SK-N-SH (cell line): ENCODE measurements around the gene IL12B. TPM values are rescaled to one million over a fixed set of nuclear protein-coding genes. Genes with fewer than 3 reads are reported as not detected.

ENCODE experiments used
- CTCF ChIA-PET: fragments of 300-600, 350-600 bp; formaldehyde crosslinking; extraction: SDS; loops from one replicate; lab custom pipeline; 2021; lab: Yijun Ruan, JAX
- POLR2A ChIA-PET: fragments of 350-600 bp; sonication (Branson Sonifier 250); formaldehyde crosslinking; extraction: SDS; loops from one replicate; lab custom pipeline; 2020; ENCODE audit warnings: antibody characterized with exemption, inconsistent platforms; lab: Yijun Ruan, JAX
- DNase-seq: peaks from one replicate; pipeline ENCODE4 v3.0.0; 2012
- H2AFZ ChIP-seq: fragments of 200-600 bp; sonication (generic); 2 replicates; pipeline ENCODE4 v1.8.1; 2016; ENCODE audit warnings: antibody characterized with exemption, mild to moderate bottlenecking, low read depth
- H3F3A ChIP-seq: fragments of 200-600 bp; sonication (generic); replicated peaks from 2 replicates; pipeline ENCODE3; 2016; ENCODE audit warnings: antibody characterized with exemption, mild to moderate bottlenecking; ENCODE audit not compliant: insufficient read depth
- H3K27ac ChIP-seq, 2 experiments: fragments of 200-500 bp in 1 of 2; fragments of 200-600 bp in 1 of 2; sonication (Bioruptor generic) in 1 of 2; sonication (generic), shearing (Covaris generic) in 1 of 2; 2 replicates each; pipeline versions ENCODE4 v1.5.1 to v1.6.1; 2014 to 2016; ENCODE audit warnings: low read depth in 2 of 2, inconsistent platforms in 1 of 2, low read length in 1 of 2, mild to moderate bottlenecking in 1 of 2, mixed read lengths in 1 of 2
- H3K27me3 ChIP-seq: fragments of 200-600 bp; sonication (generic), shearing (Covaris generic); 2 replicates; pipeline ENCODE4 v1.6.1; 2016; ENCODE audit warnings: mixed run types; ENCODE audit not compliant: insufficient read depth
- H3K36me3 ChIP-seq, 2 experiments: fragments of 200-500 bp in 1 of 2; fragments of 200-600 bp in 1 of 2; sonication (Bioruptor generic) in 1 of 2; sonication (generic) in 1 of 2; replicated peaks in 1 of 2; 2 replicates each; pipeline versions ENCODE3 to v1.5.1; 2014 to 2016; ENCODE audit warnings: low read length in 1 of 2, mild to moderate bottlenecking in 1 of 2; ENCODE audit not compliant: insufficient read depth in 2 of 2, control insufficient read depth in 1 of 2
- H3K4me1 ChIP-seq, 2 experiments: fragments of 200-500 bp in 1 of 2; fragments of 200-600 bp in 1 of 2; sonication (Bioruptor generic) in 1 of 2; sonication (generic), shearing (Covaris generic) in 1 of 2; 2 replicates each; pipeline versions ENCODE4 v1.5.1 to v1.6.1; 2014 to 2016; ENCODE audit warnings: low read depth in 1 of 2, low read length in 1 of 2, mixed run types in 1 of 2; ENCODE audit not compliant: insufficient read depth in 2 of 2, control insufficient read depth in 1 of 2
- H3K4me2 ChIP-seq: fragments of 200-600 bp; sonication (generic), shearing (Covaris generic); 2 replicates; pipeline ENCODE4 v1.6.1; 2017; ENCODE audit warnings: mixed run types
- H3K4me3 ChIP-seq, 2 experiments: fragments of 200-500 bp in 1 of 2; fragments of 200-600 bp in 1 of 2; sonication (Bioruptor generic) in 1 of 2; sonication (generic), shearing (Covaris generic) in 1 of 2; 2 replicates each; pipeline versions ENCODE4 v1.5.1 to v1.8.1; 2014 to 2016; ENCODE audit warnings: low read depth in 2 of 2, inconsistent platforms in 1 of 2, low read length in 1 of 2, mild to moderate bottlenecking in 1 of 2, mixed read lengths in 1 of 2, moderate library complexity in 1 of 2
- H3K79me2 ChIP-seq: fragments of 200-600 bp; sonication (generic); 2 replicates; pipeline ENCODE4 v1.8.1; 2017; ENCODE audit warnings: mild to moderate bottlenecking; ENCODE audit not compliant: insufficient read depth
- H3K9ac ChIP-seq: fragments of 200-600 bp; sonication (generic); 2 replicates; pipeline ENCODE4 v1.6.1; 2017; ENCODE audit warnings: mixed run types
- H3K9me2 ChIP-seq: fragments of 200-600 bp; sonication (generic); 2 replicates; pipeline ENCODE4 v1.6.1; 2017; ENCODE audit warnings: mixed run types
- H3K9me3 ChIP-seq: fragments of 200-600 bp; sonication (generic); 2 replicates; pipeline ENCODE4 v1.6.1; 2017; ENCODE audit warnings: mixed run types, mild to moderate bottlenecking, moderate library complexity
- H4K20me1 ChIP-seq: fragments of 200-600 bp; sonication (generic); 2 replicates; pipeline ENCODE4 v1.6.1; 2017; ENCODE audit warnings: mild to moderate bottlenecking, mixed run types; ENCODE audit not compliant: insufficient read depth
- CHD2 ChIP-seq: fragments of 150-350 bp; IDR thresholded peaks from 2 replicates; pipeline ENCODE4 v1.6.1; 2018; ENCODE audit warnings: low read length; ENCODE audit not compliant: partially characterized antibody
- ELF1 ChIP-seq: IDR thresholded peaks from 2 replicates; pipeline ENCODE4 v1.4.0; 2012
- EP300 ChIP-seq, 2 experiments: IDR thresholded peaks; 2 replicates each; pipeline versions ENCODE4 v1.4.0 to v1.6.1; 2012; ENCODE audit warnings: borderline replicate concordance in 1 of 2, low read depth in 1 of 2, low read length in 1 of 2
- FOSL2 ChIP-seq: IDR thresholded peaks from 2 replicates; pipeline ENCODE4 v1.4.0; 2012; ENCODE audit warnings: low read depth, mild to moderate bottlenecking, moderate library complexity, borderline replicate concordance
- FOXJ3 ChIP-seq: sonication (generic); formaldehyde crosslinking; IDR thresholded peaks from 2 replicates; pipeline ENCODE4 v1.5.1; 2020; ENCODE audit warnings: mild to moderate bottlenecking, missing genetic modification reagents
- FOXM1 ChIP-seq: IDR thresholded peaks from 2 replicates; pipeline ENCODE4 v1.4.0; 2012; ENCODE audit warnings: low read depth, mild to moderate bottlenecking
- JUND ChIP-seq: IDR thresholded peaks from 2 replicates; pipeline ENCODE4 v1.4.0; 2012
- POLR2AphosphoS5 ChIP-seq: IDR thresholded peaks from 2 replicates; pipeline ENCODE4 v1.6.1; 2012; ENCODE audit warnings: low read depth, low read length
- RCOR1 ChIP-seq: fragments of 150-350 bp; IDR thresholded peaks from 2 replicates; pipeline ENCODE4 v1.6.1; 2017; ENCODE audit warnings: antibody characterized with exemption, low read length
- RFX5 ChIP-seq: IDR thresholded peaks from 2 replicates; pipeline ENCODE4 v1.6.1; 2012; ENCODE audit warnings: mild to moderate bottlenecking, improper control_type of control experiment, low read length
- SIN3A ChIP-seq: IDR thresholded peaks from 2 replicates; pipeline ENCODE4 v1.6.1; 2012; ENCODE audit warnings: low read depth, mild to moderate bottlenecking, low read length, moderate library complexity, borderline replicate concordance
- TEAD4 ChIP-seq: IDR thresholded peaks from 2 replicates; pipeline ENCODE4 v1.4.0; 2012; ENCODE audit warnings: mild to moderate bottlenecking, borderline replicate concordance; ENCODE audit not compliant: insufficient read depth
- WGBS: methylation state at CpG from one replicate; pipeline ENCODE4 v1.1.6; 2017; ENCODE audit warnings: low lambda C conversion rate; 5-methylcytosine and 5-hydroxymethylcytosine counted together
- polyA plus RNA-seq, 3 experiments: library from polyadenylated mRNA; depleted of rRNA; stranded (reverse); fragments of >200 nt; gene quantifications; 2 replicates each; pipeline ENCODE4 v1.2.3, GENCODE V29; 2012
- TF ChIP-seq, protein P1 (sequence below): fragments of 150-350 bp; IDR thresholded peaks from 2 replicates; pipeline ENCODE4 v1.6.1; 2017; ENCODE audit warnings: antibody characterized with exemption, low read length, low read depth, borderline replicate concordance
- TF ChIP-seq, protein P2 (sequence below): IDR thresholded peaks from 2 replicates; pipeline ENCODE4; 2012
- TF ChIP-seq, protein P3 (sequence below): fragments of 150-350 bp; IDR thresholded peaks from 2 replicates; pipeline ENCODE4 v1.6.1; 2016; ENCODE audit warnings: mild to moderate bottlenecking, low read depth, low read length
- TF ChIP-seq, protein P4 (sequence below): fragments of 200-600 bp; sonication (generic); IDR thresholded peaks from 2 replicates; pipeline ENCODE4 v1.6.1; 2017; ENCODE audit warnings: antibody characterized with exemption, mild to moderate bottlenecking, moderate library complexity

IL12B gene
- polyA plus RNA-seq, 1 of the 3 experiments (the other 2 are of a cell fraction) = not detected

DNA sequence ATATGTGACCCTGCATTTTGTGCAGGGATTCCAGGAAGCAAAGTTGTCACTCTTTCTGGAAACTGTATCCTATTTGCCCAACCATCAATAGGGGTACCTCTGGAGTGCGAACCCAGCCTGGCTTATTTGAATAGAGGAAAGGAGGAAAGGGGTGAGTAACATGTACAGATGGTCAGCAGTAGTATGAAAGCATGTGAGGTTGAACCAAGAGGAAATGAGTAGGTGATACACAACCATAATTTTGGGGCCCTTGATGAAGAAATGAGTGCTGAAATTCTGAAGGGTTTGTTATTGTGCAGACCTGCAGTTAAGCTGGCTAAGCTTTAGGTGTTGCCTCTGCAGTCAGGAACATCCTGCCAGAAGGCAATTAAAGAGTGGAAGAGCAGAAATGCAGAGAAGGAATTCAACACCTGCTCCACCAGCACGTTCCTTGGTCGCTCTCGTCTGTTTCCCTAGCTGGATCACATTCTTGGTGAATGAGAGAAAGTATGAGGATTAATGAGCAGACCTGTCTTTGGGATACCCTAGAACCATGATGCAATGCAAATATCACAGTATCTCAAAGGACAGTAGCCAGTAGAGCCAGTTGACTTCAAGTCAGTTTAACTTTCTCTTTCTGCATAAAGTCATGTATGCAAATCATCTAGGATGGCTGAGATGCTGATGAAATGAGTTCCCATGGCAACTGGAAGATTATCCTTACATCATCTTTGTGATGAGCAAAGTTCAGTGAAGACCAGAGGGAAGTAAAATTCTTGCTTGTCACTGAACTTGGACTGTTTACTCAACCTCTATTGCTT lies 13.2 kb upstream of the IL12B start:
- TF ChIP-seq, protein P1, sequence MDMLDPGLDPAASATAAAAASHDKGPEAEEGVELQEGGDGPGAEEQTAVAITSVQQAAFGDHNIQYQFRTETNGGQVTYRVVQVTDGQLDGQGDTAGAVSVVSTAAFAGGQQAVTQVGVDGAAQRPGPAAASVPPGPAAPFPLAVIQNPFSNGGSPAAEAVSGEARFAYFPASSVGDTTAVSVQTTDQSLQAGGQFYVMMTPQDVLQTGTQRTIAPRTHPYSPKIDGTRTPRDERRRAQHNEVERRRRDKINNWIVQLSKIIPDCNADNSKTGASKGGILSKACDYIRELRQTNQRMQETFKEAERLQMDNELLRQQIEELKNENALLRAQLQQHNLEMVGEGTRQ = no peak
- TF ChIP-seq CHD2 = no peak
- TF ChIP-seq RFX5 = no peak
- no peak for TF ChIP-seq RCOR1
- TF ChIP-seq EP300 (IDR thresholded peaks at IDR 0.05; ENCODE audit: borderline replicate concordance in 1 of 2, low read depth in 1 of 2, low read length in 1 of 2) = no peak
- no peak for TF ChIP-seq POLR2AphosphoS5
- TF ChIP-seq FOXJ3 (CRISPR knock-in tag) = no peak
- TF ChIP-seq FOSL2 = no peak
- no peak for TF ChIP-seq SIN3A
- TF ChIP-seq FOXM1 = no peak
- no peak for TF ChIP-seq JUND
- TF ChIP-seq ELF1 = no peak
- H3K79me2 ChIP-seq = no peaks in the 10 kb centered on the region
- H3K36me3 ChIP-seq = no peaks in the 10 kb centered on the region
- H3K9me2 ChIP-seq = no peaks in the 10 kb centered on the region
- H3F3A ChIP-seq = peaks cover 8% of the 10 kb centered on the region
- H3K27me3 ChIP-seq = no peaks in the 10 kb centered on the region
- peaks cover 8% of the 10 kb centered on the region; the same call in 1 of the 2 replicates for H3K9me3 ChIP-seq
- peaks cover 0 to 9% of the 10 kb centered on the region in 2 experiments; a peak in 2 of 4 replicates for H3K4me1 ChIP-seq
- CTCF ChIA-PET = interaction anchor here (0.6 kb wide), 1 partner anchor 1436 kb away, joined by 3 read pairs; no protein-coding TSS in a partner anchor
- H3K4me3 ChIP-seq = no peak overlapping the region
- POLR2A ChIA-PET = no interaction called here
- no peak overlapping the region for H2AFZ ChIP-seq
- no peak for DNase-seq
- H4K20me1 ChIP-seq = no peaks in the 10 kb centered on the region
- H3K9ac ChIP-seq = no peak overlapping the region
- no peak overlapping the region for H3K4me2 ChIP-seq
- WGBS = 80% methylated on average over 4 of the region's 4 CpGs
- H3K27ac ChIP-seq = no peak overlapping the region

DNA sequence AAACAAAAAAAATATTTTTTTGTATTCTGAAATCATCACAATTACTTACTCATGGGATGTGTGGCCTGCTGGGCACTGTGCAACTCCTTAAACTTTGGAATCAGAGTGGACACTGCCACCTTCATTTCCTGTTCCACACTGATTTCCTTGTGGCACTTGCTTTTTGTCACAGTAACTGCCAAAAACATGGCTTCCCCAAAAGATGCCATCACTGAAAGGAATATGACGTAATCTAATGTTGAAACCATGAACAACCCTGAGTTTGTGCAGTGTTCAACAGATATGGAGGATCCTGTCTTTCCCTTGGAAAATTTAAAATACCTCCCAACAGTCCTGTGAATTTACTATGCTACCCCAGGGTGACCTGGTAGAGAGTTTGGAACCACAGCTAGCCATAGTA lies 12.6 kb upstream of the IL12B start:
- H3K27ac ChIP-seq = no peak overlapping the region
- no peak overlapping the region for H3K4me2 ChIP-seq
- WGBS = 100% methylated on average over 1 of the region's 1 CpG
- TF ChIP-seq, protein P2, sequence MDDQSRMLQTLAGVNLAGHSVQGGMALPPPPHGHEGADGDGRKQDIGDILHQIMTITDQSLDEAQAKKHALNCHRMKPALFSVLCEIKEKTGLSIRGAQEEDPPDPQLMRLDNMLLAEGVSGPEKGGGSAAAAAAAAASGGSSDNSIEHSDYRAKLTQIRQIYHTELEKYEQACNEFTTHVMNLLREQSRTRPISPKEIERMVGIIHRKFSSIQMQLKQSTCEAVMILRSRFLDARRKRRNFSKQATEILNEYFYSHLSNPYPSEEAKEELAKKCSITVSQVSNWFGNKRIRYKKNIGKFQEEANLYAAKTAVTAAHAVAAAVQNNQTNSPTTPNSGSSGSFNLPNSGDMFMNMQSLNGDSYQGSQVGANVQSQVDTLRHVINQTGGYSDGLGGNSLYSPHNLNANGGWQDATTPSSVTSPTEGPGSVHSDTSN = no peak
- no peak for TF ChIP-seq FOSL2
- no peak for TF ChIP-seq TEAD4
- no peak for TF ChIP-seq RCOR1
- TF ChIP-seq, protein P3, sequence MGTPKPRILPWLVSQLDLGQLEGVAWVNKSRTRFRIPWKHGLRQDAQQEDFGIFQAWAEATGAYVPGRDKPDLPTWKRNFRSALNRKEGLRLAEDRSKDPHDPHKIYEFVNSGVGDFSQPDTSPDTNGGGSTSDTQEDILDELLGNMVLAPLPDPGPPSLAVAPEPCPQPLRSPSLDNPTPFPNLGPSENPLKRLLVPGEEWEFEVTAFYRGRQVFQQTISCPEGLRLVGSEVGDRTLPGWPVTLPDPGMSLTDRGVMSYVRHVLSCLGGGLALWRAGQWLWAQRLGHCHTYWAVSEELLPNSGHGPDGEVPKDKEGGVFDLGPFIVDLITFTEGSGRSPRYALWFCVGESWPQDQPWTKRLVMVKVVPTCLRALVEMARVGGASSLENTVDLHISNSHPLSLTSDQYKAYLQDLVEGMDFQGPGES = no peak
- TF ChIP-seq, protein P4, sequence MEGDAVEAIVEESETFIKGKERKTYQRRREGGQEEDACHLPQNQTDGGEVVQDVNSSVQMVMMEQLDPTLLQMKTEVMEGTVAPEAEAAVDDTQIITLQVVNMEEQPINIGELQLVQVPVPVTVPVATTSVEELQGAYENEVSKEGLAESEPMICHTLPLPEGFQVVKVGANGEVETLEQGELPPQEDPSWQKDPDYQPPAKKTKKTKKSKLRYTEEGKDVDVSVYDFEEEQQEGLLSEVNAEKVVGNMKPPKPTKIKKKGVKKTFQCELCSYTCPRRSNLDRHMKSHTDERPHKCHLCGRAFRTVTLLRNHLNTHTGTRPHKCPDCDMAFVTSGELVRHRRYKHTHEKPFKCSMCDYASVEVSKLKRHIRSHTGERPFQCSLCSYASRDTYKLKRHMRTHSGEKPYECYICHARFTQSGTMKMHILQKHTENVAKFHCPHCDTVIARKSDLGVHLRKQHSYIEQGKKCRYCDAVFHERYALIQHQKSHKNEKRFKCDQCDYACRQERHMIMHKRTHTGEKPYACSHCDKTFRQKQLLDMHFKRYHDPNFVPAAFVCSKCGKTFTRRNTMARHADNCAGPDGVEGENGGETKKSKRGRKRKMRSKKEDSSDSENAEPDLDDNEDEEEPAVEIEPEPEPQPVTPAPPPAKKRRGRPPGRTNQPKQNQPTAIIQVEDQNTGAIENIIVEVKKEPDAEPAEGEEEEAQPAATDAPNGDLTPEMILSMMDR = no peak
- TF ChIP-seq ELF1 = no peak
- TF ChIP-seq JUND = no peak
- TF ChIP-seq EP300 (IDR thresholded peaks at IDR 0.05; ENCODE audit: borderline replicate concordance in 1 of 2, low read depth in 1 of 2, low read length in 1 of 2) = no peak
- CTCF ChIA-PET = interaction anchor here (0.6 to 3.0 kb wide), 3 partner anchors 9 to 1437 kb away, joined by 3 to 19 read pairs (median 4); no protein-coding TSS in a partner anchor
- no peak for DNase-seq
- H4K20me1 ChIP-seq = no peaks in the 10 kb centered on the region
- H3K27me3 ChIP-seq = no peaks in the 10 kb centered on the region
- H3K9ac ChIP-seq = no peak overlapping the region
- peaks cover 8% of the 10 kb centered on the region; the same call in 1 of the 2 replicates for H3K9me3 ChIP-seq
- H3F3A ChIP-seq = peaks cover 11% of the 10 kb centered on the region
- H3K4me1 ChIP-seq = peaks cover 2 to 9% of the 10 kb centered on the region in 2 experiments; a peak in 2 of 4 replicates
- no peak overlapping the region for H2AFZ ChIP-seq
- H3K79me2 ChIP-seq = no peaks in the 10 kb centered on the region
- no peak overlapping the region for H3K4me3 ChIP-seq
- POLR2A ChIA-PET = no interaction called here
- H3K36me3 ChIP-seq = no peaks in the 10 kb centered on the region
- no peaks in the 10 kb centered on the region for H3K9me2 ChIP-seq
